HepG2 (cell line): ENCODE data around the gene RNF40. TPM values are rescaled to one million over a fixed set of nuclear protein-coding genes. Genes with fewer than 3 reads are reported as not detected.
A peak's percentile ranks its signal among the peaks of the same experiment; 100 is the strongest.

Experiments
- CEBPG ChIP-seq: IDR thresholded peaks from 2 replicates; pipeline ENCODE4 v1.6.1; 2016
- GMEB2 ChIP-seq: IDR thresholded peaks from 2 replicates; pipeline ENCODE4 v1.6.1; 2016; ENCODE audit warnings: missing biosample characterization, missing genetic modification reagents, low read depth
- HBP1 ChIP-seq: IDR thresholded peaks from 2 replicates; pipeline ENCODE4 v1.6.1; 2016; ENCODE audit warnings: low read depth, control low read depth
- HMGXB4 ChIP-seq, 2 experiments: sonication (generic) in 1 of 2; formaldehyde crosslinking in 1 of 2; IDR thresholded peaks; 2 replicates each; pipeline versions ENCODE4 v1.4.0 to v1.6.1; 2018 to 2020; ENCODE audit warnings: missing genetic modification reagents in 2 of 2, borderline replicate concordance in 1 of 2, low read depth in 1 of 2, mild to moderate bottlenecking in 1 of 2, missing biosample characterization in 1 of 2
- HOXA5 ChIP-seq: sonication (generic); formaldehyde crosslinking; IDR thresholded peaks from 2 replicates; pipeline ENCODE4 v1.4.0; 2020; ENCODE audit warnings: missing genetic modification reagents
- MZF1 ChIP-seq: sonication (generic); formaldehyde crosslinking; IDR thresholded peaks from 2 replicates; pipeline ENCODE4 v1.8.1; 2023; ENCODE audit warnings: mild to moderate bottlenecking, missing genetic modification reagents, borderline replicate concordance
- PCBP2 ChIP-seq: fragments of 200-400 bp; formaldehyde crosslinking; optimal IDR thresholded peaks from 2 replicates; pipeline ENCODE3; 2018; ENCODE audit warnings: low read length, low read depth; ENCODE audit not compliant: poor library complexity, severe bottlenecking
- POLR2A ChIP-seq, 2 experiments: IDR thresholded peaks; 2 replicates each; pipeline ENCODE4 v1.6.1; 2011; ENCODE audit warnings: low read depth in 2 of 2, low read length in 2 of 2, mild to moderate bottlenecking in 1 of 2, moderate library complexity in 1 of 2; ENCODE audit not compliant: insufficient read depth in 1 of 2
- ZBTB25 ChIP-seq: IDR thresholded peaks from 2 replicates; pipeline ENCODE4 v1.6.1; 2018; ENCODE audit warnings: missing genetic modification reagents
- ZFP82 ChIP-seq: sonication (generic); formaldehyde crosslinking; IDR thresholded peaks from 2 replicates; pipeline ENCODE4 v1.5.1; 2020; ENCODE audit warnings: mild to moderate bottlenecking, missing genetic modification reagents, borderline replicate concordance
- ZNF318 ChIP-seq: sonication (generic); formaldehyde crosslinking; IDR thresholded peaks from 2 replicates; pipeline ENCODE4 v1.4.0; 2020; ENCODE audit warnings: mild to moderate bottlenecking, missing genetic modification reagents
- ZNF33B ChIP-seq: sonication (generic); formaldehyde crosslinking; IDR thresholded peaks from 2 replicates; pipeline ENCODE4 v1.5.1; 2020; ENCODE audit warnings: mild to moderate bottlenecking, missing genetic modification reagents
- ZNF546 ChIP-seq: sonication (generic); formaldehyde crosslinking; conservative IDR thresholded peaks from 2 replicates; pipeline ENCODE4 v1.8.1; 2023; ENCODE audit warnings: mild to moderate bottlenecking, missing genetic modification reagents
- polyA plus RNA-seq, 8 experiments: library from polyadenylated mRNA; depleted of rRNA in 3 of 8; stranded (reverse) in 7 of 8; unstranded in 1 of 8; fragments of >200 nt; fragmentation: Illumina TruSeq in 4 of 8; extraction: Trizol in 4 of 8; gene quantifications; 2 replicates each; pipeline versions ENCODE4 v1.2.1 to v1.2.3, GENCODE V29; 2011 to 2016; ENCODE audit warnings: low read depth in 4 of 8, missing spikeins in 1 of 8, mixed read lengths in 1 of 8; ENCODE audit not compliant: insufficient read depth in 1 of 8
- total RNA-seq, 5 experiments: library from RNA; depleted of rRNA; stranded (reverse); fragments of >200 nt; fragmentation: Illumina TruSeq; extraction: Trizol; gene quantifications; 2 replicates each; pipeline ENCODE4 v1.2.3, GENCODE V29; 2016; ENCODE audit warnings: low read depth in 1 of 5

Gene RNF40
- total and polyA plus RNA-seq, 2 of the 13 experiments (the other 11 are each of a cell fraction or from before 2014, with no cell fraction given), result 84.0 to 85.6 TPM

GRCh38 chr16:30761928-30762902 lies at the start of gene RNF40, which contains the start of gene CFAP119 (continued):
- TF ChIP-seq GMEB2 (CRISPR knock-in tag) (peak; percentile 64), HMGXB4 (CRISPR knock-in tag; IDR thresholded peaks at IDR 0.05; ENCODE audit: borderline replicate concordance in 1 of 2, low read depth in 1 of 2) (no peak; a peak in 2 of 4 replicates), HOXA5 (CRISPR knock-in tag) (peak; percentile 81), MZF1 (CRISPR knock-in tag) (0 out of 2 replicates have a peak, but pooled peaks have one; percentile 15), CEBPG (CRISPR knock-in tag) (peak; percentile 80), ZBTB25 (peak; percentile 83), ZNF546 (CRISPR knock-in tag) (peak; percentile 16; the same call in 1 of the 2 replicates), HBP1 (peak; percentile 77; the same call in 1 of the 2 replicates), ZNF318 (CRISPR knock-in tag) (no peak), POLR2A (IDR thresholded peaks at IDR 0.05; ENCODE audit: insufficient read depth in 1 of 2, low read depth in 2 of 2, low read length in 2 of 2) (peak; percentile 76 to 88), PCBP2 (no peak), ZFP82 (CRISPR knock-in tag) (no peak), ZNF33B (CRISPR knock-in tag) (no peak)
